IMR-90 (cell line): ENCODE results near the gene PDILT. TPM values are rescaled to one million over a fixed set of nuclear protein-coding genes. Genes with fewer than 3 reads are reported as not detected.

Source experiments
- ATAC-seq: fragments of 200-7000 bp; cut with Tn5 transposase; 2 replicates; pipeline ENCODE4 v1.9.1; 2020; ENCODE audit warnings: low read depth, mild to moderate bottlenecking, moderate library complexity
- BruUV-seq: library from RNA; stranded (reverse); fragments of 400-500 nt; replicated peaks from 2 replicates; lab custom pipeline; 2021; lab: Mats Ljungman, UMichigan
- CTCF ChIA-PET: fragments of 300-600 bp; formaldehyde crosslinking; extraction: SDS; loops from one replicate; lab custom pipeline; 2021; ENCODE audit warnings: antibody characterized with exemption; lab: Yijun Ruan, JAX
- POLR2A ChIA-PET: fragments of 300-600 bp; sonication (Branson Sonifier 250); formaldehyde crosslinking; loops from one replicate; lab custom pipeline; 2022; ENCODE audit warnings: antibody characterized with exemption; ENCODE audit not compliant: unreplicated experiment; lab: Charles Lee
- DNase-seq: peaks from one replicate; pipeline ENCODE4 v3.0.0; 2013
- H2AFZ ChIP-seq: replicated peaks from 2 replicates; pipeline ENCODE3; 2013; ENCODE audit warnings: low read length, mild to moderate bottlenecking; ENCODE audit not compliant: poor library complexity
- H2AK5ac ChIP-seq: 2 replicates; pipeline ENCODE4 v1.6.1; 2013; ENCODE audit warnings: low read depth, low read length, inconsistent platforms
- H2AK9ac ChIP-seq: replicated peaks from 2 replicates; pipeline ENCODE3; 2013; ENCODE audit warnings: mild to moderate bottlenecking, low read depth, low read length, moderate library complexity; ENCODE audit not compliant: poor library complexity
- H2BK120ac ChIP-seq: 2 replicates; pipeline ENCODE4 v1.6.1; 2013; ENCODE audit warnings: low read depth, low read length, inconsistent platforms
- H2BK15ac ChIP-seq: 3 replicates; pipeline ENCODE4 v1.6.1; 2013; ENCODE audit warnings: low read depth, low read length, inconsistent platforms
- H2BK20ac ChIP-seq: 2 replicates; pipeline ENCODE4 v1.6.1; 2013; ENCODE audit warnings: low read depth, mild to moderate bottlenecking, inconsistent platforms, low read length, moderate library complexity
- H2BK5ac ChIP-seq: 2 replicates; pipeline ENCODE4 v1.6.1; 2013; ENCODE audit warnings: mild to moderate bottlenecking, low read depth, low read length, inconsistent platforms; ENCODE audit not compliant: poor library complexity, severe bottlenecking
- H3K14ac ChIP-seq: replicated peaks from 2 replicates; pipeline ENCODE4 v1.6.1; 2013; ENCODE audit warnings: low read depth, low read length, inconsistent platforms
- H3K18ac ChIP-seq: 2 replicates; pipeline ENCODE4 v1.6.1; 2013; ENCODE audit warnings: low read depth, low read length, control low read depth
- H3K23ac ChIP-seq: 2 replicates; pipeline ENCODE4 v1.6.1; 2013; ENCODE audit warnings: low read depth, low read length, inconsistent platforms
- H3K27ac ChIP-seq: 2 replicates; pipeline ENCODE4 v1.5.1; 2013; ENCODE audit warnings: mild to moderate bottlenecking, control low read depth, low read length; ENCODE audit not compliant: insufficient read depth
- H3K27me3 ChIP-seq: 2 replicates; pipeline ENCODE4 v1.6.1; 2013; ENCODE audit warnings: low read length; ENCODE audit not compliant: control insufficient read depth, insufficient read depth
- H3K36me3 ChIP-seq: 2 replicates; pipeline ENCODE4 v1.6.1; 2013; ENCODE audit warnings: low read length, mixed read lengths; ENCODE audit not compliant: control insufficient read depth, insufficient read depth
- H3K4ac ChIP-seq: 2 replicates; pipeline ENCODE4 v1.6.1; 2013; ENCODE audit warnings: low read depth, low read length, inconsistent platforms
- H3K4me1 ChIP-seq: 2 replicates; pipeline ENCODE4 v1.6.1; 2013; ENCODE audit warnings: low read length, mixed read lengths; ENCODE audit not compliant: control insufficient read depth, insufficient read depth
- H3K4me2 ChIP-seq: 2 replicates; pipeline ENCODE4 v1.6.1; 2013; ENCODE audit warnings: low read depth, mild to moderate bottlenecking, control low read depth, low read length, moderate library complexity
- H3K4me3 ChIP-seq: 2 replicates; pipeline ENCODE4 v1.5.1; 2013; ENCODE audit warnings: low read depth, mild to moderate bottlenecking, control low read depth, low read length, moderate library complexity; ENCODE audit not compliant: insufficient read depth
- H3K56ac ChIP-seq: 2 replicates; pipeline ENCODE4 v1.6.1; 2013; ENCODE audit warnings: low read length, inconsistent platforms; ENCODE audit not compliant: insufficient read depth; ENCODE audit errors: extremely low read depth
- H3K79me1 ChIP-seq, 2 experiments: 2 replicates each; pipeline ENCODE4 v1.6.1; 2013; ENCODE audit warnings: low read length in 2 of 2, inconsistent platforms in 1 of 2, low read depth in 1 of 2
- H3K9ac ChIP-seq: 2 replicates; pipeline ENCODE4 v1.6.1; 2013; ENCODE audit warnings: low read depth, low read length, control low read depth
- H3K9me1 ChIP-seq: 2 replicates; pipeline ENCODE4 v1.6.1; 2013; ENCODE audit warnings: low read length, inconsistent platforms; ENCODE audit not compliant: insufficient read depth
- H3K9me3 ChIP-seq: 2 replicates; pipeline ENCODE4 v1.6.1; 2013; ENCODE audit warnings: low read length; ENCODE audit not compliant: control insufficient read depth, insufficient read depth
- H4K20me1 ChIP-seq: 2 replicates; pipeline ENCODE4 v1.6.1; 2013; ENCODE audit warnings: low read length, inconsistent platforms; ENCODE audit not compliant: insufficient read depth
- H4K5ac ChIP-seq: 2 replicates; pipeline ENCODE4 v1.6.1; 2013; ENCODE audit warnings: mild to moderate bottlenecking, low read depth, low read length, control low read depth
- H4K8ac ChIP-seq, 2 experiments: 2 replicates each; pipeline ENCODE4 v1.6.1; 2013; ENCODE audit warnings: low read depth in 2 of 2, low read length in 2 of 2, control low read depth in 1 of 2, inconsistent platforms in 1 of 2
- H4K91ac ChIP-seq: 2 replicates; pipeline ENCODE4 v1.6.1; 2013; ENCODE audit warnings: low read depth, low read length, inconsistent platforms; ENCODE audit not compliant: insufficient read depth
- BHLHE40 ChIP-seq: fragments of 150-350 bp; IDR thresholded peaks from 2 replicates; pipeline ENCODE4 v1.6.1; 2016; ENCODE audit warnings: mild to moderate bottlenecking, low read depth, low read length
- CEBPB ChIP-seq: IDR thresholded peaks from 2 replicates; pipeline ENCODE4 v1.6.1; 2012; ENCODE audit warnings: low read depth, low read length, improper control_type of control experiment
- CHD1 ChIP-seq: IDR thresholded peaks from 2 replicates; pipeline ENCODE4 v1.6.1; 2012; ENCODE audit warnings: low read depth, low read length, improper control_type of control experiment
- CTCF ChIP-seq: conservative IDR thresholded peaks from 2 replicates; pipeline ENCODE4 v1.5.1; 2012; ENCODE audit warnings: mild to moderate bottlenecking, low read depth, low read length, improper control_type of control experiment
- ELK1 ChIP-seq: fragments of 150-350 bp; IDR thresholded peaks from 2 replicates; pipeline ENCODE4 v1.6.1; 2016; ENCODE audit warnings: low read depth, mild to moderate bottlenecking, low read length, moderate library complexity, borderline replicate concordance
- FOS ChIP-seq: fragments of 150-350 bp; IDR thresholded peaks from 2 replicates; pipeline ENCODE4 v1.6.1; 2016; ENCODE audit warnings: low read depth, low read length
- MAFK ChIP-seq: IDR thresholded peaks from 2 replicates; pipeline ENCODE4 v1.6.1; 2012; ENCODE audit warnings: low read depth, low read length, improper control_type of control experiment
- MAZ ChIP-seq: IDR thresholded peaks from 2 replicates; pipeline ENCODE4 v1.6.1; 2012; ENCODE audit warnings: low read depth, mild to moderate bottlenecking, low read length, improper control_type of control experiment, moderate library complexity, borderline replicate concordance
- MXI1 ChIP-seq: IDR thresholded peaks from 2 replicates; pipeline ENCODE4 v1.6.1; 2012; ENCODE audit warnings: low read depth, mild to moderate bottlenecking, low read length, moderate library complexity, borderline replicate concordance
- NFE2L2 ChIP-seq: fragments of 150-350 bp; IDR thresholded peaks from 2 replicates; pipeline ENCODE4 v1.6.1; 2016; ENCODE audit warnings: low read depth, mild to moderate bottlenecking, low read length
- POLR2A ChIP-seq: IDR thresholded peaks from 2 replicates; pipeline ENCODE4 v1.6.1; 2012; ENCODE audit warnings: mild to moderate bottlenecking, low read depth, low read length
- RAD21 ChIP-seq: IDR thresholded peaks from 2 replicates; pipeline ENCODE4 v1.6.1; 2012; ENCODE audit warnings: low read length, improper control_type of control experiment
- RCOR1 ChIP-seq: IDR thresholded peaks from 2 replicates; pipeline ENCODE4 v1.6.1; 2012; ENCODE audit warnings: mild to moderate bottlenecking, low read length, improper control_type of control experiment; ENCODE audit not compliant: insufficient replicate concordance
- RFX5 ChIP-seq: IDR thresholded peaks from 2 replicates; pipeline ENCODE4 v1.8.0; 2012; ENCODE audit warnings: low read depth, mild to moderate bottlenecking, low read length, moderate library complexity
- SMC3 ChIP-seq: fragments of 150-350 bp; IDR thresholded peaks from 2 replicates; pipeline ENCODE4 v1.6.1; 2016; ENCODE audit warnings: low read depth, mild to moderate bottlenecking, antibody characterized with exemption, low read length, moderate library complexity
- USF2 ChIP-seq: fragments of 150-350 bp; IDR thresholded peaks from 2 replicates; pipeline ENCODE4 v1.6.1; 2017; ENCODE audit warnings: mild to moderate bottlenecking, antibody characterized with exemption, low read length, low read depth
- WGBS, 2 experiments: methylation state at CpG; one replicate each; pipeline versions ENCODE4 v1.1.5 to v1.1.7; 2013; ENCODE audit warnings: missing lambda C conversion rate in 2 of 2; ENCODE audit not compliant: insufficient read length in 1 of 2; ENCODE audit errors: extremely low coverage in 2 of 2; 5-methylcytosine and 5-hydroxymethylcytosine counted together
- dilution Hi-C: fragments of 300-500 bp; cut with HindIII; formaldehyde crosslinking; loops from one replicate; pipeline ENCODE4 v1.14.3; 2018; ENCODE audit warnings: low sequenced_read_pairs; ENCODE audit not compliant: unreplicated experiment
- in situ Hi-C: fragments of 300-500 bp; cut with MboI; formaldehyde crosslinking; loops from 3 replicates; pipeline ENCODE4 v1.14.3; 2019; ENCODE audit warnings: low sequenced_read_pairs, inconsistent platforms, mixed read lengths
- intact Hi-C: fragments of 100-400 bp; cut with micrococcal nuclease; formaldehyde crosslinking; loops from 2 replicates; pipeline ENCODE4 v1.10.0; 2022
- polyA plus RNA-seq, 3 experiments: library from polyadenylated mRNA; depleted of rRNA; stranded (reverse); fragments of >200 nt; gene quantifications; 2 replicates each; pipeline ENCODE4 v1.2.3, GENCODE V29; 2012; ENCODE audit warnings: low replicate concordance in 1 of 3
- total RNA-seq: library from RNA; depleted of rRNA; stranded (reverse); fragments of >200 nt; gene quantifications from 2 replicates; pipeline ENCODE4 v1.2.3, GENCODE V29; 2012

The PDILT gene
- total and polyA plus RNA-seq, 2 of the 4 experiments (the other 2 are of a cell fraction), result not detected

- DNase-seq, result no peak
- Histone ChIP-seq H4K20me1 (no peaks in the 10 kb centered on the region), H3K4me2 (no peak overlapping the region), H3K79me1 (no peaks in the 10 kb centered on the region), H3K27me3 (no peaks in the 10 kb centered on the region), H2AFZ (no peak overlapping the region), H2BK20ac (no peak overlapping the region), H3K36me3 (no peaks in the 10 kb centered on the region), H2AK9ac (no peak overlapping the region), H4K8ac (no peak overlapping the region), H3K4ac (no peak overlapping the region), H3K9me3 (no peaks in the 10 kb centered on the region), H3K9ac (no peak overlapping the region), H3K4me1 (no peaks in the 10 kb centered on the region), H3K27ac (no peak overlapping the region), H4K5ac (no peak overlapping the region), H2BK15ac (no peak overlapping the region), H3K9me1 (no peaks in the 10 kb centered on the region), H4K91ac (no peak overlapping the region), H2AK5ac (no peak overlapping the region), H3K23ac (no peak overlapping the region), H3K4me3 (no peak overlapping the region), H2BK120ac (no peak overlapping the region), H3K14ac (no peak overlapping the region), H3K56ac (no peak overlapping the region), H2BK5ac (no peak overlapping the region), H3K18ac (no peak overlapping the region)
- dilution Hi-C loops (no loop called here), intact Hi-C loops (no loop called here), in situ Hi-C loops (no loop called here)
- TF ChIP-seq ELK1, result no peak
- TF ChIP-seq MAFK, result no peak
- TF ChIP-seq NFE2L2, result no peak
- no peak for TF ChIP-seq SMC3
- no peak for TF ChIP-seq MXI1
- no peak for TF ChIP-seq BHLHE40
- TF ChIP-seq CTCF, result no peak
- TF ChIP-seq RFX5, result no peak
- no peak for TF ChIP-seq FOS
- no peak for TF ChIP-seq RAD21
- no peak for TF ChIP-seq USF2
- no peak for TF ChIP-seq RCOR1
- TF ChIP-seq MAZ, result no peak
- TF ChIP-seq CEBPB, result no peak
- no peak for TF ChIP-seq POLR2A
- no peak for TF ChIP-seq CHD1
- 0% methylated on average over 1 of the region's 3 CpGs; no CpG with 5 or more reads in 1 of the 2 experiments for WGBS, 2 experiments
- ChIA-PET POLR2A (no interaction called here), CTCF (no interaction called here)
- no TSS peak for BruUV-seq
- no peak for ATAC-seq
These were observed 36.7 kb upstream of the PDILT start for GRCh38 chr16:20441191-20441590.
